GM23338 (cell line): Measurements from ENCODE around the gene GPR37.

Experiments used
- CREB1 ChIP-seq: fragments of 250-450 bp; sonication (Bioruptor Pico); IDR thresholded peaks from 2 replicates; pipeline ENCODE4 v1.5.0; 2020; ENCODE audit warnings: low read depth, mild to moderate bottlenecking, moderate library complexity
- EZH2 ChIP-seq: fragments of 200-600 bp; sonication (generic); IDR thresholded peaks from one replicate; pipeline ENCODE4 v1.8.0; 2017; ENCODE audit warnings: antibody characterized with exemption, mild to moderate bottlenecking, low read depth; ENCODE audit not compliant: unreplicated experiment
- EZH2phosphoT487 ChIP-seq: fragments of 200-600 bp; sonication (generic); IDR thresholded peaks from one replicate; pipeline ENCODE4 v1.8.1; 2018; ENCODE audit warnings: antibody characterized with exemption; ENCODE audit not compliant: unreplicated experiment
- JUNB ChIP-seq: IDR thresholded peaks from one replicate; pipeline ENCODE4 v1.6.1; 2016; ENCODE audit warnings: antibody characterized with exemption; ENCODE audit not compliant: unreplicated experiment
- NANOG ChIP-seq: IDR thresholded peaks from 2 replicates; pipeline ENCODE4 v1.6.1; 2016; ENCODE audit warnings: antibody characterized with exemption, borderline replicate concordance
- POLR2AphosphoS5 ChIP-seq: IDR thresholded peaks from 2 replicates; pipeline ENCODE4 v1.6.1; 2016; ENCODE audit warnings: antibody characterized with exemption, low read depth
- STAT1 ChIP-seq: IDR thresholded peaks from one replicate; pipeline ENCODE4 v1.6.1; 2016; ENCODE audit warnings: antibody characterized with exemption; ENCODE audit not compliant: unreplicated experiment
- ZNF114 ChIP-seq: fragments of 250-450 bp; sonication (Bioruptor Pico); IDR thresholded peaks from 2 replicates; pipeline ENCODE4 v1.5.0; 2020; ENCODE audit warnings: mild to moderate bottlenecking, moderate library complexity
- ZNF331 ChIP-seq: fragments of 250-450 bp; sonication (Bioruptor Pico); IDR thresholded peaks from 2 replicates; pipeline ENCODE4 v1.5.0; 2020; ENCODE audit warnings: low read depth, mild to moderate bottlenecking, moderate library complexity
- TF ChIP-seq, protein P1 (sequence below), 2 experiments: fragments of 200-600 bp in 1 of 2; sonication (generic) in 1 of 2; conservative IDR thresholded peaks; 2 replicates each; pipeline versions ENCODE4 v1.5.1 to v1.6.1; 2016 to 2017; ENCODE audit warnings: antibody characterized with exemption in 2 of 2, low read depth in 2 of 2, mild to moderate bottlenecking in 2 of 2, moderate library complexity in 1 of 2
- TF ChIP-seq, protein P2 (sequence below): IDR thresholded peaks from one replicate; pipeline ENCODE4 v1.6.1; 2018; ENCODE audit warnings: antibody characterized with exemption; ENCODE audit not compliant: unreplicated experiment
- TF ChIP-seq, protein P3 (sequence below): fragments of 250-450 bp; sonication (Bioruptor Pico); IDR thresholded peaks from 2 replicates; pipeline ENCODE4 v1.5.0; 2020; ENCODE audit warnings: mild to moderate bottlenecking, moderate library complexity
- TF ChIP-seq, protein P4 (sequence below): IDR thresholded peaks from 2 replicates; pipeline ENCODE4 v1.6.1; 2016; ENCODE audit warnings: antibody characterized with exemption

DNA sequence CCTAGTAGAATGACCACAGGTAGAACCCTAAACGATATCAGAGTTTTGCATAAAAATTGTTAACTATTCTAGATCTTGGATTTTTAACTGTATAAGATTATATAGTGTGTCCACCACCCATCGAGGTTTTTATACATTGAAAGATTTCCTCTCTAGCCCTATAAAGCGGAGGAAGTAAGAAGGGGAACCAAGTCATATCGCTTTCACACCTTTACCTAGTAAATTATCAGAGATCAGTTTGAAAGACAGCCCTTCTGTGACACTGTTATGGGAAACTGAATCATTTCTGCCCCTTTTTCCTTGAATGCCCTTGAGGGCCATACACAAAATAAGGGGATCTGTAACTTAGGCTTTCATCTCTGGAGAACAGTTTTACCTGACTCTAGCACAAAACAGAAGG, 8.3 kb upstream of the GPR37 start:
- TF ChIP-seq EZH2 (no peak), POLR2AphosphoS5 (no peak), NANOG (no peak), ZNF331 (CRISPR knock-in tag) (no peak), CREB1 (CRISPR knock-in tag) (no peak), EZH2phosphoT487 (no peak), JUNB (no peak), ZNF114 (CRISPR knock-in tag) (no peak), STAT1 (no peak)
- TF ChIP-seq, protein P1, sequence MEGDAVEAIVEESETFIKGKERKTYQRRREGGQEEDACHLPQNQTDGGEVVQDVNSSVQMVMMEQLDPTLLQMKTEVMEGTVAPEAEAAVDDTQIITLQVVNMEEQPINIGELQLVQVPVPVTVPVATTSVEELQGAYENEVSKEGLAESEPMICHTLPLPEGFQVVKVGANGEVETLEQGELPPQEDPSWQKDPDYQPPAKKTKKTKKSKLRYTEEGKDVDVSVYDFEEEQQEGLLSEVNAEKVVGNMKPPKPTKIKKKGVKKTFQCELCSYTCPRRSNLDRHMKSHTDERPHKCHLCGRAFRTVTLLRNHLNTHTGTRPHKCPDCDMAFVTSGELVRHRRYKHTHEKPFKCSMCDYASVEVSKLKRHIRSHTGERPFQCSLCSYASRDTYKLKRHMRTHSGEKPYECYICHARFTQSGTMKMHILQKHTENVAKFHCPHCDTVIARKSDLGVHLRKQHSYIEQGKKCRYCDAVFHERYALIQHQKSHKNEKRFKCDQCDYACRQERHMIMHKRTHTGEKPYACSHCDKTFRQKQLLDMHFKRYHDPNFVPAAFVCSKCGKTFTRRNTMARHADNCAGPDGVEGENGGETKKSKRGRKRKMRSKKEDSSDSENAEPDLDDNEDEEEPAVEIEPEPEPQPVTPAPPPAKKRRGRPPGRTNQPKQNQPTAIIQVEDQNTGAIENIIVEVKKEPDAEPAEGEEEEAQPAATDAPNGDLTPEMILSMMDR (conservative IDR thresholded peaks at IDR 0.05; ENCODE audit: low read depth in 2 of 2) = no peak
- TF ChIP-seq, protein P2, sequence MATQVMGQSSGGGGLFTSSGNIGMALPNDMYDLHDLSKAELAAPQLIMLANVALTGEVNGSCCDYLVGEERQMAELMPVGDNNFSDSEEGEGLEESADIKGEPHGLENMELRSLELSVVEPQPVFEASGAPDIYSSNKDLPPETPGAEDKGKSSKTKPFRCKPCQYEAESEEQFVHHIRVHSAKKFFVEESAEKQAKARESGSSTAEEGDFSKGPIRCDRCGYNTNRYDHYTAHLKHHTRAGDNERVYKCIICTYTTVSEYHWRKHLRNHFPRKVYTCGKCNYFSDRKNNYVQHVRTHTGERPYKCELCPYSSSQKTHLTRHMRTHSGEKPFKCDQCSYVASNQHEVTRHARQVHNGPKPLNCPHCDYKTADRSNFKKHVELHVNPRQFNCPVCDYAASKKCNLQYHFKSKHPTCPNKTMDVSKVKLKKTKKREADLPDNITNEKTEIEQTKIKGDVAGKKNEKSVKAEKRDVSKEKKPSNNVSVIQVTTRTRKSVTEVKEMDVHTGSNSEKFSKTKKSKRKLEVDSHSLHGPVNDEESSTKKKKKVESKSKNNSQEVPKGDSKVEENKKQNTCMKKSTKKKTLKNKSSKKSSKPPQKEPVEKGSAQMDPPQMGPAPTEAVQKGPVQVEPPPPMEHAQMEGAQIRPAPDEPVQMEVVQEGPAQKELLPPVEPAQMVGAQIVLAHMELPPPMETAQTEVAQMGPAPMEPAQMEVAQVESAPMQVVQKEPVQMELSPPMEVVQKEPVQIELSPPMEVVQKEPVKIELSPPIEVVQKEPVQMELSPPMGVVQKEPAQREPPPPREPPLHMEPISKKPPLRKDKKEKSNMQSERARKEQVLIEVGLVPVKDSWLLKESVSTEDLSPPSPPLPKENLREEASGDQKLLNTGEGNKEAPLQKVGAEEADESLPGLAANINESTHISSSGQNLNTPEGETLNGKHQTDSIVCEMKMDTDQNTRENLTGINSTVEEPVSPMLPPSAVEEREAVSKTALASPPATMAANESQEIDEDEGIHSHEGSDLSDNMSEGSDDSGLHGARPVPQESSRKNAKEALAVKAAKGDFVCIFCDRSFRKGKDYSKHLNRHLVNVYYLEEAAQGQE = no peak
- TF ChIP-seq, protein P3, sequence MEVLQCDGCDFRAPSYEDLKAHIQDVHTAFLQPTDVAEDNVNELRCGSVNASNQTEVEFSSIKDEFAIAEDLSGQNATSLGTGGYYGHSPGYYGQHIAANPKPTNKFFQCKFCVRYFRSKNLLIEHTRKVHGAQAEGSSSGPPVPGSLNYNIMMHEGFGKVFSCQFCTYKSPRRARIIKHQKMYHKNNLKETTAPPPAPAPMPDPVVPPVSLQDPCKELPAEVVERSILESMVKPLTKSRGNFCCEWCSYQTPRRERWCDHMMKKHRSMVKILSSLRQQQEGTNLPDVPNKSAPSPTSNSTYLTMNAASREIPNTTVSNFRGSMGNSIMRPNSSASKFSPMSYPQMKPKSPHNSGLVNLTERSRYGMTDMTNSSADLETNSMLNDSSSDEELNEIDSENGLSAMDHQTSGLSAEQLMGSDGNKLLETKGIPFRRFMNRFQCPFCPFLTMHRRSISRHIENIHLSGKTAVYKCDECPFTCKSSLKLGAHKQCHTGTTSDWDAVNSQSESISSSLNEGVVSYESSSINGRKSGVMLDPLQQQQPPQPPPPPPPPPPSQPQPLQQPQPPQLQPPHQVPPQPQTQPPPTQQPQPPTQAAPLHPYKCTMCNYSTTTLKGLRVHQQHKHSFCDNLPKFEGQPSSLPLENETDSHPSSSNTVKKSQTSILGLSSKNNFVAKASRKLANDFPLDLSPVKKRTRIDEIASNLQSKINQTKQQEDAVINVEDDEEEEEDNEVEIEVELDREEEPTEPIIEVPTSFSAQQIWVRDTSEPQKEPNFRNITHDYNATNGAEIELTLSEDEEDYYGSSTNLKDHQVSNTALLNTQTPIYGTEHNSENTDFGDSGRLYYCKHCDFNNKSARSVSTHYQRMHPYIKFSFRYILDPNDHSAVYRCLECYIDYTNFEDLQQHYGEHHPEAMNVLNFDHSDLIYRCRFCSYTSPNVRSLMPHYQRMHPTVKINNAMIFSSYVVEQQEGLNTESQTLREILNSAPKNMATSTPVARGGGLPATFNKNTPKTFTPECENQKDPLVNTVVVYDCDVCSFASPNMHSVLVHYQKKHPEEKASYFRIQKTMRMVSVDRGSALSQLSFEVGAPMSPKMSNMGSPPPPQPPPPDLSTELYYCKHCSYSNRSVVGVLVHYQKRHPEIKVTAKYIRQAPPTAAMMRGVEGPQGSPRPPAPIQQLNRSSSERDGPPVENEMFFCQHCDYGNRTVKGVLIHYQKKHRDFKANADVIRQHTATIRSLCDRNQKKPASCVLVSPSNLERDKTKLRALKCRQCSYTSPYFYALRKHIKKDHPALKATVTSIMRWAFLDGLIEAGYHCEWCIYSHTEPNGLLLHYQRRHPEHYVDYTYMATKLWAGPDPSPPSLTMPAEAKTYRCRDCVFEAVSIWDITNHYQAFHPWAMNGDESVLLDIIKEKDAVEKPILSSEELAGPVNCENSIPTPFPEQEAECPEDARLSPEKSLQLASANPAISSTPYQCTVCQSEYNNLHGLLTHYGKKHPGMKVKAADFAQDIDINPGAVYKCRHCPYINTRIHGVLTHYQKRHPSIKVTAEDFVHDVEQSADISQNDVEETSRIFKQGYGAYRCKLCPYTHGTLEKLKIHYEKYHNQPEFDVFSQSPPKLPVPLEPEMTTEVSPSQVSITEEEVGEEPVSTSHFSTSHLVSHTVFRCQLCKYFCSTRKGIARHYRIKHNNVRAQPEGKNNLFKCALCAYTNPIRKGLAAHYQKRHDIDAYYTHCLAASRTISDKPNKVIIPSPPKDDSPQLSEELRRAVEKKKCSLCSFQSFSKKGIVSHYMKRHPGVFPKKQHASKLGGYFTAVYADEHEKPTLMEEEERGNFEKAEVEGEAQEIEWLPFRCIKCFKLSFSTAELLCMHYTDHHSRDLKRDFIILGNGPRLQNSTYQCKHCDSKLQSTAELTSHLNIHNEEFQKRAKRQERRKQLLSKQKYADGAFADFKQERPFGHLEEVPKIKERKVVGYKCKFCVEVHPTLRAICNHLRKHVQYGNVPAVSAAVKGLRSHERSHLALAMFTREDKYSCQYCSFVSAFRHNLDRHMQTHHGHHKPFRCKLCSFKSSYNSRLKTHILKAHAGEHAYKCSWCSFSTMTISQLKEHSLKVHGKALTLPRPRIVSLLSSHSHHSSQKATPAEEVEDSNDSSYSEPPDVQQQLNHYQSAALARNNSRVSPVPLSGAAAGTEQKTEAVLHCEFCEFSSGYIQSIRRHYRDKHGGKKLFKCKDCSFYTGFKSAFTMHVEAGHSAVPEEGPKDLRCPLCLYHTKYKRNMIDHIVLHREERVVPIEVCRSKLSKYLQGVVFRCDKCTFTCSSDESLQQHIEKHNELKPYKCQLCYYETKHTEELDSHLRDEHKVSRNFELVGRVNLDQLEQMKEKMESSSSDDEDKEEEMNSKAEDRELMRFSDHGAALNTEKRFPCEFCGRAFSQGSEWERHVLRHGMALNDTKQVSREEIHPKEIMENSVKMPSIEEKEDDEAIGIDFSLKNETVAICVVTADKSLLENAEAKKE (CRISPR knock-in tag) = no peak
- TF ChIP-seq, protein P4, sequence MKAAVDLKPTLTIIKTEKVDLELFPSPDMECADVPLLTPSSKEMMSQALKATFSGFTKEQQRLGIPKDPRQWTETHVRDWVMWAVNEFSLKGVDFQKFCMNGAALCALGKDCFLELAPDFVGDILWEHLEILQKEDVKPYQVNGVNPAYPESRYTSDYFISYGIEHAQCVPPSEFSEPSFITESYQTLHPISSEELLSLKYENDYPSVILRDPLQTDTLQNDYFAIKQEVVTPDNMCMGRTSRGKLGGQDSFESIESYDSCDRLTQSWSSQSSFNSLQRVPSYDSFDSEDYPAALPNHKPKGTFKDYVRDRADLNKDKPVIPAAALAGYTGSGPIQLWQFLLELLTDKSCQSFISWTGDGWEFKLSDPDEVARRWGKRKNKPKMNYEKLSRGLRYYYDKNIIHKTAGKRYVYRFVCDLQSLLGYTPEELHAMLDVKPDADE = no peak
